Kasumi-1 (cell line): ENCODE measurements around the gene CDK9.

ENCODE experiments used
- DNase-seq, 2 experiments: peaks; one replicate each; lab custom pipeline; 2025; lab: John Stamatoyannopoulos, UW

CDK9 gene

DNA sequence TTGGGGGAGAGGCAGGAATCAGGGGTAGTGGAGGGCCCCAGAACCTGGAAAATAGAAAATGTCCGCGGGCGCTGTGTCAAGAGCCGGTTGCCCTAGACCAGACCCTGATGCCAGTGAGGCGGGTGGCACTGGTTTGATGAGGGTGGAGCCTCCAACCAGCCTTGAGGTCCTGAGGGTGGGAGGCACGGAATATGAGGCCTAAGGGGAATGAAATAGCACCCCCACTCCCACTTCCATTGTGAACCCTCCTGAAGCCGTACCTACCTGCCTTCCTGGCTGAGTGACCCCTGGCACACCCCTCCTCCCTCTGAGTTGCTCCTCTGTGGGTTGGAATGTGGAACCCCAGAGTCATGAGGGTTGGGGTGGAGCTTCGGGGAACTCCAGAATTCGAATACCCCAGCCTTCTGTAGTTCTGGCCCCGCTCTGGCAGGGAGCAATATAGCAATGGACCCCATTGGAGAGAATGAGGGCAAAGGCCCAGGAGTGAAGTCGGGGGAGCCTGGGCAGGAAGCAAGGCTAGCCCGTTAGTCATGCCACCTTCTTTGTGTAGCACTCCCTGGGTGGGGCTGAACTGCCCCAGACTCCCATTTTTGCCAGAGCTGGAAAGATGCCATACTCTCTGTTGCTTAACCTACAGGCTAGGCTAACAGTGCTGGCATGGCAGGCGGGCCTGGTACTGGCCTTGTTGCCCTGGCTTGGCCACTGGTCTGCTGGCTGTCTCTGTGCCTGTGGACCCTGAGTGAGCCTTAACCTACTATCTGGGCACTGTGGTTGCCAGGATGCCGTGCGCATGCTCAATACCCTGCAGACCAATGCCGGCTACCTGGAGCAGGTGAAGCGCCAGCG is 17.9 kb downstream of the CDK9 start:
- no peak for DNase-seq

GRCh38 chr9:127805620-127806019 is 19.8 kb downstream of the CDK9 start:
- DNase-seq = peak; percentile 20 to 31

- DNase-seq = no peak
These were observed 21.0 kb downstream of the CDK9 start for GRCh38 chr9:127806871-127807270.

GRCh38 chr9:127808347-127809001 is 22.6 kb downstream of the CDK9 start:
- DNase-seq = no peak

- no peak for DNase-seq
These were observed 23.2 kb downstream of the CDK9 start for GRCh38 chr9:127809002-127809539.

DNA sequence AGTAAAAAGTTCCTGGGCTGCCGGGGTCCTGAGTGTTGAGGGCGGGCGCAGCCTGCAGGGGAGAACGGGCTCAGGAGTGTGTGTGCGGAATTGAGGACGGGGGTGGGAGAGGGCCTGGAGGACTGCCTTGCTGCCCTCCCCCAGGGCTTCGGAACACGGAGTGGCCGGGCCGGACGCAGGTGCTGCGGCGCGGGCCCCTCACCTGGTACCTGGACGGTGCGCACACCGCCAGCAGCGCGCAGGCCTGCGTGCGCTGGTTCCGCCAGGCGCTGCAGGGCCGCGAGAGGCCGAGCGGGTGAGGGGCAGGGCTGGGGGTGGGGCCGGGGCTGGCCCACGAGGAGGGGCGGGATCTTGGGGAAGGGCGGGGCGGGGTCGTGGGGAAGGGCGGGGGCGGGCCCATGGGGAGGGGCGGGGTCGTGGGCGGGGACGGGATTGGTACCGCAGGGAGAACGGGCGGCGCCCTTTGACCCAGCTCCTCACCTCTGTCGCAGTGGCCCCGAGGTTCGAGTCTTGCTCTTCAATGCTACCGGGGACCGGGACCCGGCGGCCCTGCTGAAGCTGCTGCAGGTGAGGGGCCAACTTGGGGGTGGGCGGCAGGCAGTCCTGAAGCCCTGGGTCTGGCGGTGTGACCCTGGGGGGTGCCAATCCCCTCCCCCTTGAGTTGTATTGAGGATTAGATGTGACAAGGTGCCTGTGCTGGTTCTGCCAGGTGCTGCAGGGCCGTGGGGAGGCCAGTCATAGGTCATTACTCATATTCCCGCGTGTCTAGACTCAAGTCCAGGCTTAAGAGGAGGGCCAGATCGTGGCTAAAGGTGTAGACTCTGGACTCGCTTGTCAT is 23.9 kb downstream of the CDK9 start:
- no peak for DNase-seq

DNA sequence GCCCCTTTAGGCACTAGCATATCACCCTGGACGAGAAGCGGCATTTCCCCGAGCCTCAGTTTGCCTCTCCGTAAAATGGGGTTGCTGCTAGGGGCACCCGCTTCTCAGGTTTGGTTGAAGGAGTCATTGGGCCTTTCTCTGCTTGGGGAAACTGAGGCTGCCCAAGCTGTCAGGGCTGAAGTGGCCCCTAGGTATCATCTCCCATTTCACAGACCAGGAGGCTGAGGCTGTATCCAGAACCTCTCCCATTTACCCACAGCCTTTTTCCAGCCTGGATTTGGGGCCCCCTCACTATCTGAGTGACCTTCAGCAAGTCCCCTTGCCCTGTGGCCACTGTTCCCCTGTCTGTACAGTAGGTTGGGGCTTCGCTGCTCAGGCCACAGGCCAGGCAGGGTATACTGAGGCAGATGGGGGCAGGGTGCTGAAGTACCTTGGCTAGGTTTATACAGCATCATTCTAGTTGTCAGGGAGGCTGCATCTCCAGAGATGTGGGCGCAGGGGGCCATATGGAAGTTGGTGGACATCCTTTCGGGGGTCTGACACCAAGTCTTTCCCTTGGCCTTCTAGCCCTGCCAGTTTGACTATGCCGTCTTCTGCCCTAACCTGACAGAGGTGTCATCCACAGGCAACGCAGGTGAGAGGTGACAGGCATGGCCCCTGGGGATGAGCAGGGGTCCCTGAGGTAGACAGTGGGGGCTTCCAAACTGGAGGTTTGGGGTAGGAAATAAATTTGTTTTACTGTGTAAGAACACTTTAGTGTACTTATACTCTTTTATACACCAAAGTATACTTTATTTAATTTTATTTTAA is 24.7 kb downstream of the CDK9 start:
- DNase-seq = no peak

- no peak for DNase-seq
These were observed 26.2 kb downstream of the CDK9 start for GRCh38 chr9:127812011-127812410.

- DNase-seq = no peak
These were observed 27.3 kb downstream of the CDK9 start for GRCh38 chr9:127812936-127813675.

- no peak for DNase-seq
These were observed 27.9 kb downstream of the CDK9 start for GRCh38 chr9:127813686-127814226.

- no peak for DNase-seq
These were observed 29.0 kb downstream of the CDK9 start for GRCh38 chr9:127814619-127815511.

- DNase-seq = no peak
These were observed 29.9 kb downstream of the CDK9 start for GRCh38 chr9:127815512-127816361.

- no peak for DNase-seq
These were observed 30.5 kb downstream of the CDK9 start for GRCh38 chr9:127816362-127816725.

- DNase-seq = no peak
These were observed 30.9 kb downstream of the CDK9 start for GRCh38 chr9:127816728-127817127.

DNA sequence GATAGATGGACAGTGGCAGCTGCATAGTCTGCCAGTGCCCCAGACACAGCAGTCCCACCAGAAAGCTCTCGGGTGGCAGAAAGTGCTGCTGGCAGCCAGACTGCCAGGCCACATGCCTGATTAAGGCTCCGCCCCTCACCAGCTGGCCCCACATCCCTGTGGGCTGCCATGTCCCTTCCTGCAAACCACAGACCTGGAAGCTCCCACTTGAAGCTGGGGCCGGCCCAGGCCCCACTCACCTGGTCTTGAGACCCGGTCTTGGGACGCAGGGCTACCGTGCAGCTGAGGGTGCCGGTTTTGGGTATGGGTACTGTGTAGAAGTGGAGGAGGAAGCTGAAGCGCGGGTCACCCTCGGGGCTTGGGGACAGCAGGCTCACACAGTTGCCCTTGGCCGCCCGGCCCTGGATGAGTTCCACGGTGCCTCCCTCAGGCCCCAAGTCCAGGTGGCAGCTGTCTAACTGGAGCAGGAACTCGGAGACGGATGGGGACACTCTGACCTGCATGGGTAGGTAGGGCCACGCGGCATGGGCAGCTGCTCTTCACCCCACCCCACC is 32.1 kb downstream of the CDK9 start:
- no peak for DNase-seq

DNA sequence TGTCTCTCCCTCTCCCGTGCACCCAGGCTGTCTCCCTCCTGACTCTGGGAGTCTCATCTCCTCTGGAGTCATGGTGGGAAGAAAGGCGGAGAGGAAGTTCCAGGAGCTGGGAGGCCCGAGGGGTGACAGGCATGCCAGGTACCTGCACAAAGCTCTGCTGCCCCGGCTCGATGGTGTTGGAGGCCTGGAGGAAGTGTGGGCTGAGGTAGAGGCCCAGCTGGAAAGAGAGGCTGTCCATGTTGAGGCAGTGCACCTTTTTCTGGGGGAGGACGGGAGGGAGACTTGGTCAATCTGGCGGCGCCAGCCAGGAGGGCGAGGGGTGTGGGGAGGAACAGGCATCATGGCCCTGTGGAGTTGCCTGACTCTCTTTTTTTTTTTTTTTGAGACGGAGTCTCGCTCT is 32.7 kb downstream of the CDK9 start:
- DNase-seq = no peak

DNA sequence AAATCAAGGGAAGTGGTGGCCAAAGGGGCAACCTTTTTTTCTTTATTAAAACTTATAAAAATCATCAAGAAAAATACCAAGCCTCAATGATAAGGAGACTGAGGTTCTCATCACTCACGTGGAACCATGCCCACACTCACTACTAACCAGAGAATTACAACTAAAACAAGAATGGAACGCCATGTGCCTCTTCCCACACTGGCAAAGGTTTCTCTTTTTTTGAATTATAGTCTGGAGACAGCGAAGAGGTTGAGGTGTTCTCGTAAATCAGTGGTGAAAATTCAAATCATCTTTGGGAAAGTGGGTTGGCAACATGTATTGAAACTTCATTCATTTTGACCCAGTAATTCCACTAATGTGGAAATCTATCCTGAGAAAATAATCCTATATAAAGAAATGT is 36.3 kb downstream of the CDK9 start:
- DNase-seq = no peak

DNA sequence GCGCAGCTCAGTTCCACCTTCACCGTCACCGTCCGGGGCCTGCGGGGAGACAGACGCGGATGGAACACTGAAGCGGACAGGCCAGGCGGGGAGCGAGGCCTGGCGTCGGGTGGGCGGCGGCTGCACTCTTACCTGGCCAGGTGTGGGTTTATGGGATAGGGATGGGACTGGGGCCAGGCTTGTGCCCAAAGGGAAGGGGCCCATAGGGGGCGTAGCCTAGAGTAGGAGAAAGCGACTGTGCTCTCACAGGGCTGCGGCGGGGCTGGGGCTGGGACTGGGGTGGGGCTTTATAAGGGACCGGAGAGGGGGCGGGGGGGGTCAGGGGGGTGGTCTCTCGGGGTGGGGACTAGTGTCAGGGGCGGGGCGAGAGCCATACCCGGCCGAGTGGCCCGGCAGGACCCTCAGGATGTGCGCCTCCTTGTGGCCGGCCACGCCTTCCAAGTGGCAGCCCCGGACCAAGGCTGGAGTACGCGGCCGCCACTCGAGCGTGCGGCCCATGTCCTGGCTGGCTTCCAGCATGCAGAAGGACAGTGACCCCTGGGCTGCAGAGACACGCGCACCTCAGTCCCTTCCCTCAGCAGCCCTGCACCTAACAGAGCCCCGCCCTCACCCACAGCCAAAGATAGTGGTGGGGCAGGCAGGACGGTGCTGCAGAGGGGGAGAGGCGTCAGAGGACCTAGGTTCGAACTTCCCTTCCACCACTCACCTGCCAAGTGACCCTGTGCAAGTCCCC is 39.7 kb downstream of the CDK9 start:
- no peak for DNase-seq
